T-helper 1 cell (primary cell): ENCODE measurements around the gene AMFR.
"Not testable (repeated sequence)": the region's sequence is repeated elsewhere in the genome, so short reads cannot be mapped to it uniquely, and the experiment has no call there.

Source experiments
- DNase-seq, 5 donors: peaks; one replicate each; pipeline ENCODE4 v3.0.0-alpha.2; 2012 to 2020

AMFR gene

DNA sequence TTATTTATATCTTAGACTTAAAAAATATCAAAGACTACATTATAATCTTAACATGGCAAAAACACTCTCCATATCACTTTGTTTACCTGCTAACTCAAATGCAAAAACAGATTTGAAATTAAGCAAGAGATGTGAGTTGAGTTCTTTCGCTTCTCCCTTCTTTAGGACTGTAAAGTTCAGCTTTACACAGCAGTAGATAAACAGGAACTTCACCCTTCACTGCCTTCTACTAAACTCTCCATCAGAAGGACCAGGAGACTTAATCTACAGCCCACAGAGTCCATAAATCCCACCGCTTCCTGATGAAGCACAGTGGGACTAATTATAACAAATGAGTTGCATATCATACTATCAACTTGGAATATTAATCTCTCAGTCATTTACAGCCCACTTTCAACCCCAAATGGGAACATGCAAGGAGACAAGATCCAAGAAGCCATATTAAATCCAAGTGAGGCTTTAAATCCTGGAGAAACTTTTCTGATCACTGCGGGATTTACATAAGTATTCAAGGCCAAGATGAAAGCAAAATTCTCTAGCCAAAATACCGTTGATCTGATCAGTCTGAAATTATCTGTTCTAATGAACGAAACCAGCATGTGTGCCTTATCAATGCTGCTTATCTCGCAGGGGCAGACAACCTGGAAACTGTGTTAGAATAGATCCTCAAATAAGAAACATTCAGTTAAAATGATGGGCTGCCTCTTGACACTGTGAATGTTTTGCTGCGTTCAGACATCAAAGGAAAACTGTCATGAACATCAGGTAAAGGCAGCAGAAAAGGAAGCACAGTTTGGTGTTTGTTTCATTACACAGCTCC lies 1.6 kb downstream of the AMFR start:
- no peak for DNase-seq

DNA sequence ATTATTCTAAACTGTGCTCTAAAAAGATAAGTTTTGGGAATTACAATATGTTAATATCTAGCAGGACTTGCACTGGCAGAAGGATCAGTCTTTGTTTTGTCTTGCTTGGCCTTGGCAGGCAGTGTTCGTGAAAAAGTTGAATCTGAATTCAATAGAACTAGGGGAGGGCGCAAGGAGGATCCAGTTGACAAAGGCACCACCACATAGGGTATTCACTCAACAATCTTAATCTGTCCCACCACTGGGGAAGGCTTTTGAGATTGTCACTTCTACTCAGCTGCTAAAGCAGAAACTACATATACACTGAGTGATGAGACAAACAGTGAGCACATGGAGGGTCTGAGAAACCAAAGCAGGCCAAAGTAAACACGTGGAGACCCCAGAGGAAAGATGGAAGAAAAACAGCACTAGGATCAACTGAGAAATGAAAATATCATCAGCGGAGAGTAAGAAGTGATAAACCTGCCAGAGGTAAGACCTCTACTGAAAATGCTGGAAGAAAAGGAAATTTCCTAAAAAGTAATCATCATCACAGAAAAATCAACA lies 2.4 kb downstream of the AMFR start:
- DNase-seq = no peak

DNA sequence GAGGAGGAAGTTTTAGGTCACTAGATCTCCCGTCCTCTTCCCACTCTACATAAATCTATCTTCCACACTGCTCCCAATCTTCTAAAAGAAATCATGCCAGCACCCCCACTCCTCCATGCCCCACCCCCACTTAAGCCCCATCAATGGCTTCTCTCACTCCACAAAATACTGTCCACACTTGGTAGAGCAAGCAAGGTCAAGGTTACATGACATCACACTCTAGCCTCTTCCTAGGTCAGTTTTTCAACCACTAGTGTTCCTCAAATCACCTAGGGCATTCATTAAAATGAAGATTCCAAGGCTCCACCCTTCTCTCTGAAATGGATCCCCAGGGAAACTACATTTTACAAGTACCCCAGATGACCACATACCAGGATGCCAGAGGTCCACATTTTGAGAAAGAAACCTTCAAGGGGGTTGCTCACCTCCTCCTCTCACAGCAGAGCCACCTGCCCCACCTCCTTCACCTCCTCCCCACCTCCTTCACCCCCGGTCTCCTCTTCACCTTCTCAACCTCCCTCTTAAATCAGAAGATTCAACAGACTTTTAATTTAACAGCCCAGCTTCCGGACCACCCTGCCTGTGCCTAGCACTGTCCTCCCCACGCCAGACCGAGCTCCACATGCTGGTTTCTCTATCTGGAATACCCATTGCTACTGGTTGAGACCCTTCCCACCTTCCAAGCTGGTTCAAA lies 3.2 kb downstream of the AMFR start:
- DNase-seq = no peak

DNA sequence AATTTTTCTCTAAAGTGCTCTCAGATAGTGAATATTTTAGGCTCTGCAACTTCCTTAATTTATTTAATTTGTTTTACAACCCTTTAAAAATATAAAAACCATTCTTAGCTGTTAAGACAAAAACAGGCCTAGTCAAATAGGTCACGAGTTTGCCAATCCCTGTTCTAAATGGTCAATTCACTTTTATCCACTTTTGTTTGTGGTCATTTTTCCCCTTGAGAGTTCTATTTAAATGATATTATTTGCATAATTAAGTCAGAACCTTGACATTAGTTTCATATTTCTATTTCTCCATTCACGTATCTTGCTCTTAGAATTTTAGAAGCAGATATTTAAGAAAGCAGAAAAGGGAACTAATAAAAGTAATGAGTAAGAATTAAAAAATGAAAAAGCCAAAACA lies 4.0 kb downstream of the AMFR start:
- no peak for DNase-seq

DNA sequence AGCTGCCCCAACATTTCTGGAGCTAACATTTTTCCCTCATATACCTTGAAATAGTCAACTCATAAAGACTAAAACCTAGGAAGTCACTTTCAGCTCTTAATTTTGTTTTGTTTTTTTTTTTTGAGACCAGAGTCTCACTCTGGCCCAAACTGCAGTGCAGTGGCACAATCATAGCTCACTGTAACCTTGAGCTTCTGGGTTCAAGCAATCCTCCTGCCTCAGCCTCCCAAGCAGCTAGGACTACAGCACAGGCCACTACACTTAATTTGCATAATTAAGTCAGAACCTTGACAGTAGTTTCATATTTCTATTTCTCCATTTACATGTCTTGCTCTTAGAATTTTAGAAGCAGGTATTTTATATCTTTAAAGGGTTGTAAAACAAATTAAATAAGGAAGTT lies 4.7 kb downstream of the AMFR start:
- DNase-seq = no peak

DNA sequence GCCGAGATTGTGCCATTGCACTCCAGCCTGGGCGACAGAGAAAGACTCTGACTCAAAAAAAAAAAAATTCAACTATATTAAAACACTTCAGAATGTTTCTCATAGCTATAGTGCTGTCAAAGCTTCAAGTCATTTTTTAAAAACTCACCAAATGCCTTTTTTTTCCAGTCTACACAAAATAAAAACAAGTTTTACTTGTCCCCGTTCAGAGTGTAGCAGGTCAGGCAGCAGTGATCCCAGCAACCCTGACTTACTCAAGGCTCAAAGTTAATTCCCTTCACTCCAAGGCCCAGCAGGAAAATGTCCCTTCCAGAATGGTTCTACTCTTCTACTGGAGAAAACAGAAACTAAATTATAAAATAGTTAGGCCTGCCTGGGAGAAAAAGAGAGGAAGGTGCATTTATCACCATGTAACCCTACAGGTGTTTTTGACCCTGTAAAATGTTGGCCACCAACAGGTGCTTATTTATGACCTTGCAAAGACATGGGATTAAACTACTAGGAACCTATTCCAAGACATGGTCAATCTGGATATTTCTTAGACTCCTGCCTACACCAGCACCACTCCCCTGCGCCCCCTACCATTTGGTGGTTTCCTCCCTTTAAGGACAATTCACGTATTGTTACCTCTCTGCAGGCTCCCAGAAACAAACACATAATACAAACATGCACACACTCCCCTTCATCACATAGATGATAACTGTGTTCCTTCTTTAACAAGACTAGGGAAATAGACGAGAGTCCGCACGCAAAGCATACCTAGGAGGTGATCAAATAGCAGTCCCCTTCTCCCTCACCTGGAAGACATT lies 5.4 kb downstream of the AMFR start:
- no peak for DNase-seq

DNA sequence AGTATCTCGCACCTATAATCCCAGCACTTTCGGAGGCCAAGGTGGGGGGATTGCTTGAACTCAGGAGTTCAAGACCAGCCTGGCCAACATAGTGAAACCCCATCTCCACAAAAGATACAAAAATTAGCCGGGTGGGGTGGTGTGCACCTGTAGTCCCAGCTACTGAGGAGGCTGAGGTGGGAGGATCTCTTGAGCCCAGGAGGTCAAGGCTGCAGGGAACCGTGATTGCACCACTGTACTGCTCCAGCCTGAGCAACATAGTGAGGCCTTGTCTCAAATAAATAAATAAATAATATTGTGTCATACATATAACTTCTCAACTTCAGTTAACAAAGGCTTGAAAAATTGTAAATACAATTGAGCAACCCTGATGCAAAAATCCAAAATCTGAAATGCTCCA lies 8.2 kb downstream of the AMFR start:
- no peak for DNase-seq

DNA sequence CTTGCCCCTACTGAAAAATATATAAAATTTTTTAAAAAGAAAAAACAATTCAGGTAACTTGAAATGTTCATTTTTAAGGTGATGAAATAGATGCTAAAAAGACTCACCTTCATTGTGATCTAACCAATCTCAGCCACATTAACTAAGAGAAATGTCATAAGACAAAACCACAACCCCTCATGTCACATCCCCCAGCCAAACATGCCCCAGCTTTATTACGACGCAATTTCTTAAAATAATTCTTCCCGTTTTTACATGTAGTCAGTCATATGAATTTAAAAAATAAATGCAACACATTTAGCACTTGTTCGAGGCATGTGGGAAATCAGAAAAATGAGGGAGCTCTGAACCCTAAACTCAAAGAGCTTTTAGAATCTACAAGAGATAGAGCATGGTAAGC lies 9.5 kb downstream of the AMFR start:
- DNase-seq = no peak

DNA sequence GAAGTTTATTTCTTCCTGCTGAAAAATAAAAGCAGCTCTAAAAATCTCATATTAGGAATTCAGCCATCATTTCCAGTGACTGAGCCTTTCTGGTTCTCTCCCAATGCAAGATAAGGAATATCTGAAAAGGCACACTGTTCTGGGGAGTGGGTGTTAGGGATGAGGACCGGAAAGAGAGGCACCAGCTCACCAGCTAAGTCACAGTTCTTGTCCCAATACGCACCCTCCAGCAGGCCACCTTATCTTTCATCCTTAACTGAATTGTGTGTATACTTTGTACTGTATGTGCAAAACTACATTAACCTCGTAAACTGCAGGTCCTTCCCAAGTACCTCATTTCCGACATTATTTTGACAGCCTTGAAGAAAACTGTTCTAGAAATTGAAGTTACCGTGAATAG lies 11.0 kb downstream of the AMFR start:
- no peak for DNase-seq

DNA sequence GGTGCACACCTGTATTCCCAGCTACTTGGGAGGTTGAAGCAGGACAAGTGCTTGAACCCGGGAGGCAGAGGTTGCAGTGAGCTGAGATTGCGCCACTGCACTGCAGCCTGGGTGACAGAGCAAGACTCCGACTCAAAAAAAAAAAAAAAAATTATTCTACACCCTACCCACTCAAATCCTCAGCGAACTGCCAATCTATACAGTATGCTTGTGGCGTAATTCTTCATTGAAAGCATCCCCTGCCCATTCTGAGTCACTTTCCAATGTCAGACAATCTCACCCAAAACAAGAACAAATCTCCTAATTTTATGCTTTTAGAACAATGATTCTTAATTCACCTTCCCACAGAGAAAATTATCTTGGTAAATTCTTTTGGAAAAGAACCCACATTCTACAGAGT lies 12.0 kb downstream of the AMFR start:
- DNase-seq = no peak

DNA sequence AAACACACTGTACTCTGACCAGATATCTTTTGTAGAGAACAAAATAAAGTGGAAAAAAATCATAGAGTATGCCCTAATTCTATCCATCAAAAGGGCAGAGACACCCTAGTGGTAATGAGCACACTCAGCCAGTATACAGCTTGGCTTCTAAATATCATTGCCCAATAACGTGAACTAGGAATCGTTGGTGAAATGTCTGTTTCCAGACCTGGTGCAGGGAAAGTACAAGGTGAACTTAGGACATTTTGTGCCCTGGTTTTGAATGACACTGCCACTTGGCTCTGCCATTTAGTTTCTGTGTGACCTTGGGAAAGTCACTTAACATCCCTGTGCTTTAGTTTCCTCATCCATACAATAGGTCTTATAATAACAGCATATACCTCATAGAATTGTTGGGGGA lies 13.7 kb downstream of the AMFR start:
- no peak for DNase-seq

DNA sequence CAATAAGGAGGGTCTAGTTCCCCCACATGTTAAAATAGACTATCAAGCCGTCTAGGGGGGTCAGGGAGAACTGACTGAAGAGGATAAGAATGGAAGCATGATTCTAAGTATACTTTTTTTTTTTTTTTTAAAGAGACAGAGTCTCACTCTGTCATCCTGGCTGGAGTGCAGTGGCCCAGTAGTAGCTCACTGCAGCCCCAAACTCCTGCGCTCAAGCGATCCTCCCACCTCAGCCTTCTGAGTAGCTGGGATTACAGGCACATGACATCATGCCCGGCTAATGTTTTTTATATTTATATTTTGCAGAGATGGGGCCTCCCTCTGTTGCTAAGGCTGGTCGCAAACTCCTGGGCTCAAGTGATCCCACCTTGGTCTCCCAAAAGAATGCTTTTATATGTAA lies 14.2 kb downstream of the AMFR start:
- no peak for DNase-seq

DNA sequence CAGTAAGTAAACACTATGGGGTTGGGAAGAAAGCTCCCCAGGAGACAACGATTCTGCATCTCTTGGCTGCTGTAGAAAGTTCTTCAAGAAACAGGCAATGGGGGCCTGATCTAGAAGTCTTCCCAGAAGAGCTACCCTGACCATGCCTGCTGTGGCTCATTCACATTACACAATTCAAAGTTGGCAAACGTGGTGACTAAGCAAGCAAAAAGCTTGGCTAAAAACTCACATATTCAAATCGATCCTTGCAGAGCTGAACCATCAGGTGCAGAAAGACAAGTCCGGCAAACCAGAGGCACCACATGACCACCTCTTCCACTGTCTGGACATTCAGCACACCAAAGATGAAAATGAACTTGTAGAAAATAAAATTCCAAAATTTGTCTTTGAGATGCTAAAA lies 16.1 kb downstream of the AMFR start:
- DNase-seq = no peak

DNA sequence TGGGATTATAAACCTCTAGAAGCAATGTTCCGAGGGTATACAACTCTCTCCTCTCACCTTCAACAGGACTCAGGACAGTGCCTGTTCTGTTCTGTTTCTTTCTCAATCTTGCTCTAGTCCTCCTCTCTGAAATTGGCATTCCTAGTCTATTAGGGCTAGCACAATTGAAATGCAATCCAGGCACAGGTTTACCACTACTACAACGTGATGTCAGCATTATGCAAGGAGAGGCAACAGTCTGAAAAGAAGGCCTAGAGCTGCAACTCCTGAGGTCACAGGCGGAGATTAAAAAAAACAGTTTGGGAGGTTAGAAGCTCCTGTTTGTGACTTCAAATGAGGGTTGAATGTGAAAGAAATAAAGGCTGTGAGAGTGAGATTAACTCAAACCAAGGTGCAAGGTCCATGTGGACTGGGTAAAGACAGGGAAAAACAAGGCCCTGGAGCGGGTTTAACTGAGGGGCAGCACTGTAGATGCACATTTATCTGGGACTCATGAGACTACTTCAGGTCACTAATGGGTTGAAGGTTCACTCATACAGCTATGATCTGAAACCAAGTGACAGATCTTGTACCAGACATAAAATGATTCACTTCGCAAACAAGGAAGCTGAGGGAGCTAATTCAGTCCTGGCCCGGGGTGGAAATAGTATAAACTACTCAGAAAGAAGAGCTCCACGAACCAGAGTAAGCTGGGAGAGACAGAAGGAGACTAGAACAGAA lies 16.8 kb downstream of the AMFR start:
- DNase-seq = no peak

DNA sequence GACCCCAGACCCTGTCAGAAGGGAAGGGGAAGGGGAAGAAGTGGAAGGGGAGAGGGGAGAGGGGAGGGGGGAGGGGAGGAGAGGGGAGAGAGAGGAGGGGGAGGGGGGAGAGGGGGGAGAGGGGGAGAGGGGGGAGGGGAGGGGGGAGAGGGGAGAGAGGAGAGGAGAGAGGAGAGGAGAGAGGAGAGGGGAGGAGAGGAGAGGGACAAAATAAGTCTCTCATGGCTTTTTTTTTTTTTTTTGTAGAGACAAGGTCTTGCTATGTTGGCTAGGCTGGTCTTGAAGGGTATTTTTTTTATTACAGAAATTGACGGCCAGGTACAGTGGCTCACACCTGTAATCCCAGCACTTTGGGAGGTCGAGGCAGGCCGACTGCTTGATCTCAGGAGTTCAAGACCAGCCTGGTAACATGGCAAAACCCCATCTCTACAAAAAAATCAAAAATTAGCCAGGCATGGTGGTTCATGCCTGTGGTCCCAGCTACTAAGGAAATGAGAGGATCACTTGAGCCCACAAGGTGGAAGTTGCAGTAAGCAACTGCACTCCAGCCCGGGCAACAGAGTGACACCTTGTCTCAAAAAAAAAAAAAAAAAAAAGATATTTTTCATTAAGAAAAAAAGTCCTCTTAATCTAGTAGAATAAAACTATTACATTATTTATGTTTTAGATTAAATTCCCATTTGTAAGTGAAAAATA lies 19.2 kb downstream of the AMFR start:
- no peak for DNase-seq

DNA sequence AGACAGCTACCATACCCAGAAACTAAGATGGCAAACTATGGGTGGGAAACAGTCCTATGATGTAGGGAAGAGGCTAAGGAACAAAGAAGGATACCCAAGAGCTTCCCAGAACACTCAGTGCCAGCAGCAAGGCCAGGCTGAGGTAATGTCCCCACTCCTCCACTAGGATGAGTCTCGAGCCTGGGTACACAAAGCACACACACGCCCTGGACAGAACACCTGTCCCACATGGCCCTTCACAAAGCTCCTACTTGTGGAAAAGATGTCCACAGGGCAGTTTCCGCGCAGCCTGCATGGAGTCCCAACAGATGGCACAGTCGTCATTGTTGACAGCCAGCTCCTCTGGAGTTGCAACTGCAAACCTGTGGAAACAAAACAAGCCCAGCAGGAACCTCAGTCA lies 23.9 kb downstream of the AMFR start:
- DNase-seq = no peak

DNA sequence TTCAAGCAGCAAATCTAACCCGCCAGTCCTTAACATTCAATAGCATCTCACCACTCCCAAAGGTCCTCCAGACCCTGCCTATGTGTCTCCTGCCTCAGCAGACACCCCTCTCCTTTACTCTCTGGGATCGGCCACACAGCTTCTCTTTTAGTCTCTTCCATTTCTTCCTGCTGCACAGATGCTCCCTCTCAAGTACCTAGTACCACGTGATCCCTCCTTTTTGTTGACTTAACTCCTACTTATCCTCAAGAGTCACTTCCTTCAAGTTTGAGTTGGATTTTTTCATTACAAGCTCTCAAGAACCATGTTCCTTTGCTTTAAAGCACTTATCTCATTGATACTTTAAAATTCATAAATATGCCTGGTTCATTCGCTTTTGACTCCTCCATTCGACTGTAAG lies 24.9 kb downstream of the AMFR start:
- DNase-seq = no peak

DNA sequence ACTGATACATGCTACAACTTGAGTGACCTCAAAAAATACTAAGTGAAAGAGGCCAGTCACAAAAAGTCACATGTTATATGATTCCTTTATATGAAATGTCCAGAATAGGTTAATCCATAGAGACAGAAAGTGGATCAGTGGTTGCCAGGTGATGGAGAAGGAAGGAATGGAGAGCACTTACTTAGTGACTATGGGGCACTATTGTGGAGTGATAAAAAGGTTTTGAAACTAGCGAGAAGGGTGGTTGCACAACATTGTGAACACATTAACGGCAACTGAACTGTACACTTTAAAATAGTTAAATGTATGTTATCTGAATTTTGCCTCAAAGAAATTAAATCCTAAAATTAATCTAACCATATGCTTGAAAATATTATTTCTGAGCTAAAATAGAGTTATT lies 25.9 kb downstream of the AMFR start:
- DNase-seq = no peak

DNA sequence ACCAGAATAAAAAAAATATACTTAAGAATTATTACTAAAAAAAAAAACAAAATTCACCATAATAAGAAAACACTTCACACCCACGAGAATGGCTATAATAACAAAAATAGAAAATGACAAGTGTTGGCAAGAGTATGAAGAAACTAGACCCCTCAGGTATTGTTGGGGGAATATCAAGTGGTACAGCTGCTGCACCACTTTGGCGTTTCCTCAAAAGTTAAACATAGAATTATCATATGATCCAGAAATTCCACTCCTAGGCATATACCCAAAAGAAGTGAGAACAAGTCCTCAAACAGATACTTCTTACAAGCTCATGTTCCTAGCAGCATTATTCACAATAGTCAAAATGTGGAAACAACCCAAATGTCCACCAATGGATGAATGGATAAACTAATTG lies 26.3 kb downstream of the AMFR start:
- no peak for DNase-seq

DNA sequence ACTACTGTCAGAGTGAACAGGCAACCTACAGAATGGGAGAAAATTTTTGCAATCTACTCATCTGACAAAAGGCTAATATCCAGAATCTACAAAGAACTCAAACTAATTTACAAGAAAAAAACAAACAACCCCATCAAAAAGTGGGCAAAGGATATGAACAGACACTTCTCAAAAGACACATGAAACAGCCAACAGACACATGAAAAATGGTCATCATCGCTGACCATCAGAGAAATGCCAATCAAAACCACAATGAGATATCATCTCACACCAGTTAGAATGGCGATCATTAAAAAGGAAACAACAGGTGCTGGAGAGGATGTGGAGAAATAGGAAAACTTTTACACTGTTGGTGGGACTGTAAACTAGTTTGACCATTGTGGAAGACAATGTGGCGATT lies 28.6 kb downstream of the AMFR start:
- not testable (repeated sequence) for DNase-seq

DNA sequence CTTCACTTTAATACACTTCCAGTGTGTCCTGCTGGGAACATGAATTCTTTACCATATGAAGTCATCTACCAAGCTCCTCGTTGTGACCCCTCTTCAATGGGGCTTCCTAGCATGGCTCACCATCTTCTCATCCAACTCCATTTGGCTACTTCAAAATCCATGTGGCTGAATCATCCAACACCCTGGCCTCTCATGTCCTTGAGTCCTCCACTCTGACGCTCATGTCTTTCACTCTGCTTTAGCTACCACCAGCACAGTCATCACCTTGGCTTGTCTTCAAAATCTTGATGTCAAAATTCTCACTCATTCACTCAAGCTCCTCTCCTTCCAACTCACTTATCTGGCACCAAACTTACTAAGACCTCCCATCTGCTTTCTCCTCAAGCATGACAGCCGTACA lies 35.8 kb downstream of the AMFR start:
- DNase-seq = no peak

DNA sequence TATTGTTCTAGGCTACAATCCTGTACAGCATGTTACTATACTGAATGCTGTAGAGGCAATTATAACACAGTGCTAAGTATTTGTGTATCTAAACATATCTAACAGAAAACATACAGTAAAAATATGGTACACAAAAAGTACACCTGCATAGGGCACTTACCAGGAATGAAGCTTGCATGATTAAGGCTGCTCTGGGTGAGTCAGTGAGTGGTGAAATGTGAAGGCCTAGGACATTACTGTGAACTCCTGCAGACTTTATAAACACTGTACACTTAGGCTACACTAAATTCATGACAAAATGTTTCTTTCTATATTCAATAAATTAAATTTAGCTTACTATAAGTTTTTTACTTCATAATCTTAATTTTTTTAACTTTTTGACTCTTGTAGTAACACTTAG lies 37.1 kb downstream of the AMFR start:
- DNase-seq = no peak
